AG04449 (cell line): ENCODE measurements around the gene MRPS35.

Experiments
- CTCF ChIA-PET: fragments of 350-600 bp; formaldehyde crosslinking; extraction: SDS; loops from one replicate; lab custom pipeline; 2021; ENCODE audit warnings: antibody characterized with exemption; lab: Yijun Ruan, JAX
- POLR2A ChIA-PET: fragments of 400-600, 350-600 bp; formaldehyde crosslinking; extraction: SDS; loops from one replicate; lab custom pipeline; 2020; ENCODE audit warnings: antibody characterized with exemption, inconsistent platforms; lab: Yijun Ruan, JAX
- DNase-seq: peaks from one replicate; pipeline ENCODE4 v3.0.0-alpha.2; 2010; ENCODE audit warnings: low read depth, low spot score
- H3K4me3 ChIP-seq: 2 replicates; pipeline ENCODE4 v1.5.1; 2011; ENCODE audit warnings: low read depth, mild to moderate bottlenecking, control low read depth, low read length
- TF ChIP-seq, protein P1 (sequence below): IDR thresholded peaks from one replicate; pipeline ENCODE4 v1.5.1; 2011; ENCODE audit warnings: mild to moderate bottlenecking, moderate library complexity, low read length, control low read depth, inconsistent platforms; ENCODE audit not compliant: insufficient read depth; ENCODE audit errors: missing control alignments

Gene MRPS35

DNA sequence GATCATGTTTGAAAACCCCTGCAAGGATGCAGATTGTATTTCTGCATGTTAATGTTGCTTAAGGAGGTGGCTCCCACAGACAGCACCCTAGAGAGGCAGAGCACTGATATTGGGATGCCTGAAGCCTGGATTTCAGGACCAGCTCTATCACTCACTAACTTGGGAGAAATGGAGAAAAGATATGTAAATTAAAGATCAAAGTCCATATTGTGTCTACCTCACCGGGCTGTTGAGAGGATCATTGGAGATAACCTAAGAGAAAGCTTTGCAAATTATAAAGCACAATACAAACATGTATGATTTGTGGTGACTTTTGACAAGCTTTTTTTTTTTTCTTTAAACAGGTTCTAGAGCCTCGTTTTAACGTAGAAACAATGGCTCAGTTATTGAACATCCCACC, 22.0 kb upstream of the MRPS35 start:
- ChIA-PET CTCF (interaction anchor here (1.0 to 2.7 kb wide), 4 partner anchors 13 to 17 kb away, joined by 3 to 8 read pairs (median 4); no protein-coding TSS in a partner anchor), POLR2A (no interaction called here)
- no peak overlapping the region for H3K4me3 ChIP-seq
- TF ChIP-seq, protein P1, sequence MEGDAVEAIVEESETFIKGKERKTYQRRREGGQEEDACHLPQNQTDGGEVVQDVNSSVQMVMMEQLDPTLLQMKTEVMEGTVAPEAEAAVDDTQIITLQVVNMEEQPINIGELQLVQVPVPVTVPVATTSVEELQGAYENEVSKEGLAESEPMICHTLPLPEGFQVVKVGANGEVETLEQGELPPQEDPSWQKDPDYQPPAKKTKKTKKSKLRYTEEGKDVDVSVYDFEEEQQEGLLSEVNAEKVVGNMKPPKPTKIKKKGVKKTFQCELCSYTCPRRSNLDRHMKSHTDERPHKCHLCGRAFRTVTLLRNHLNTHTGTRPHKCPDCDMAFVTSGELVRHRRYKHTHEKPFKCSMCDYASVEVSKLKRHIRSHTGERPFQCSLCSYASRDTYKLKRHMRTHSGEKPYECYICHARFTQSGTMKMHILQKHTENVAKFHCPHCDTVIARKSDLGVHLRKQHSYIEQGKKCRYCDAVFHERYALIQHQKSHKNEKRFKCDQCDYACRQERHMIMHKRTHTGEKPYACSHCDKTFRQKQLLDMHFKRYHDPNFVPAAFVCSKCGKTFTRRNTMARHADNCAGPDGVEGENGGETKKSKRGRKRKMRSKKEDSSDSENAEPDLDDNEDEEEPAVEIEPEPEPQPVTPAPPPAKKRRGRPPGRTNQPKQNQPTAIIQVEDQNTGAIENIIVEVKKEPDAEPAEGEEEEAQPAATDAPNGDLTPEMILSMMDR: no peak
- no peak for DNase-seq

DNA sequence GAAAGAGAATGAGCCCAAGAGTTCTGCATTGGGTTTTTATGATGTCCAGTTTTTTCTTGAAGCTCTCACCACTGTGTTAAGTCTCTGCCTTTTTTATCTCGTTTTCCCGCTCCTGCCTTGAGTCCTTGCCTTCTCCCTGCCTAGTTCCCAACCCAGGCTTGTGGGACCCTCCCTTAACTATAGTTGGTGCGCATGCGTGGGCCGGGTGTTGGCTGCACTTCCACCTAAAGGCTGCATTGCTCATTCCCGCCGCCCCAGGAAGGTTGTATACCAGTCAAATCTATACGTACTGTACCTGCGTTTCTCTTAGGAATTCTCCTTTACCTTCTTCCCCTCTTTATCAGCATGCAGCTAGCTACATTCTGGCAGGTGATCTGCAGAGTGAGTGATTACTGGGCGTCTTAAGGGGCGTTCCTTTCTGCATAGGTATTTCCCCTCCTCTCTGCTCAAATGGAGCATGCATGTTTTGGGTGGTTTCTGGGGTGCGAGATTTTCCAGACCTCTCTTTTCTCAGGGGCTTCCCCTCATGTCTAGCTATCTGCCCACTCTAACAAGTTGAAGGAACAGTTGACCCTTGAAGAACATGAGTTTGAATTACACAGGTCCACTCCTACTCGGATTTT, 21.0 kb upstream of the MRPS35 start:
- TF ChIP-seq, protein P1: no peak
- ChIA-PET CTCF (interaction anchor here (1.0 to 2.7 kb wide), 4 partner anchors 12 to 18 kb away, joined by 3 to 8 read pairs (median 4); no protein-coding TSS in a partner anchor), POLR2A (no interaction called here)
- no peak overlapping the region for H3K4me3 ChIP-seq
- DNase-seq: no peak

DNA sequence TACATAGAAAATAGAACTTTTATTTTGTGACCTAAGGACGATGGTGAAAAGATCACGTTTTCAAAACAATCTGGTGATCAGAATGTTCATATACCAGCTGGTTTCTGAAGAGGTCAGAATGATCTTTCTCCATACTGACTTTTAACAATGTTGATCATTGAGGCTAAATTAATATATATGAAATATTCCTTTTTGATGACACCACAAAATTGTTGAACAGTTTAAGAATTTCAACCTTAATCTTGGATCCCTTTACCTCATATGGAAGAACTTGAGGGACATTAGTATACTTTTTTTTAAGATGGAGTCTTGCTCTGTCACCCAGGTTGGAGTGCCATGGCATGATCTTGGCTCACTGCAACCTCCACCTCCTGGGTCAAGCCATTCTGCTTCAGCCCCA, 17.2 kb upstream of the MRPS35 start:
- CTCF ChIA-PET: no interaction called here

DNA sequence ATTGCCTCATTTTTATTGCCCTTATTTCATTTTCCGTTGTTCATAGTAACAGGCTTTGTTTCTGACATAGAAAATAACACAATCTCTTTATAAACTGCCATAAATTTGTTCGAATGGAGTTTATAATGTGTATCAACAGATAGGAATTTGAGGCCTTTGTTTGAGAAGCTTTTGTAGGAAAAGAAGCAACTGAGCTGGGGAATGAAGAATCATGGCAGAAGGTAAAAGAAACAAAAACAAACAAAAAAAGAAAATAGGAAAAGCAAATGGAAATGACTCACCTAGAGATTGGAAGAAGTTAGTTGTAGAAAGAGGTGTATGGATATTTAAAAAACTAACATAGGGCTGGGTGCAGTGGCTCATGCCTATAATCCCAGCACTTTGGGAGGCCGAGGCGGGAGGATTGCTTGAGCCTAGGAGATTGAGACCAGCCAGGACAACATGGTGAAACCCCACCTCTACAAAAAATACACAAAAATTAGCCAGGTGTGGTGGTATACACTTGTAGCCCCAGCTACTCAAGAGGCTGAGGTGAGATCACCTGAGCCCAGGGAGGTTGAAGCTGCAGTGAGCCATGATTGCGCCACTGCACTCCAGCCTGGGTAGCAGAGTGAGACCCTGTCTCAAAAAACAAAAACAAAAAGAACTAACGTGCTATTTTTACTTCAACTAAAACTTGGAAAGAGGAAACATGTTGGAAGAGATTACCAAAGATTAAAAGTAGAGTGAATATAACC, 14.9 kb upstream of the MRPS35 start:
- ChIA-PET POLR2A (no interaction called here), CTCF (interaction anchor here (1.7 kb wide), 1 partner anchor 311 kb away, joined by 5 read pairs; no protein-coding TSS in a partner anchor)
- DNase-seq: no peak

More for the DNA sequence above, 17.2 kb upstream of the MRPS35 start:
- POLR2A ChIA-PET: no interaction called here
- DNase-seq: no peak
- TF ChIP-seq, protein P1: no peak
- no peak overlapping the region for H3K4me3 ChIP-seq

DNA sequence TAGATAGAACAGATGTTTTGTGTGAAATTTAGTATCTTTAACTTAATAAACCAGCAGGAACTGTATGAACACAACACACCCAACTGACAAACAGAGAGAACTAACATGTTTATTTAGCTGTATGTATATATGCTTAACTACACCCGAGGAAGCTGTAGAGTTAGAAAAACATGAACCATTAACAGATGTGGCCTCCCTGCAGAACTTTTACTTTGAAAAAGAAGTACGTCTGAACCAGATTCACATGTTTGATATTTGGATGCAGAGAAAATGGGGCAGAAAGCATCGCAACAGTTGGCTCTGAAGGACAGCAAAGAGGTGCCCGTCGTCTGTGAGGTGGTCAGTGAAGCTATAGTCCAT, 14.4 kb upstream of the MRPS35 start, which contains the start of gene REP15:
Gene REP15, plus strand, starts transcription at position 155 of the 360 bp plus-strand sequence. Its CDS starts 116 bp downstream, at position 271.
- H3K4me3 ChIP-seq: no peak within 1 kb of the TSS
- no peak for DNase-seq
- CTCF ChIA-PET: interaction anchor here (1.7 kb wide), 1 partner anchor 312 kb away, joined by 5 read pairs; no protein-coding TSS in a partner anchor
- POLR2A ChIA-PET: no interaction called here
- TF ChIP-seq, protein P1: no peak

More for the DNA sequence above, 14.9 kb upstream of the MRPS35 start:
- H3K4me3 ChIP-seq: no peak overlapping the region
- TF ChIP-seq, protein P1: no peak
